HG02840 (cell line): Measurements from ENCODE around the gene SLC22A9.
"Not testable (repeated sequence)": the region's sequence is repeated elsewhere in the genome, so short reads cannot be mapped to it uniquely, and the experiment has no call there.

ENCODE experiments used
- ATAC-seq: cut with Tn5 transposase; IDR thresholded peaks from one replicate; pipeline ENCODE4 v1.9.1; 2021; ENCODE audit warnings: mild to moderate bottlenecking, moderate library complexity, moderate number of reproducible peaks; ENCODE audit not compliant: unreplicated experiment, low FRiP score

Gene SLC22A9

DNA sequence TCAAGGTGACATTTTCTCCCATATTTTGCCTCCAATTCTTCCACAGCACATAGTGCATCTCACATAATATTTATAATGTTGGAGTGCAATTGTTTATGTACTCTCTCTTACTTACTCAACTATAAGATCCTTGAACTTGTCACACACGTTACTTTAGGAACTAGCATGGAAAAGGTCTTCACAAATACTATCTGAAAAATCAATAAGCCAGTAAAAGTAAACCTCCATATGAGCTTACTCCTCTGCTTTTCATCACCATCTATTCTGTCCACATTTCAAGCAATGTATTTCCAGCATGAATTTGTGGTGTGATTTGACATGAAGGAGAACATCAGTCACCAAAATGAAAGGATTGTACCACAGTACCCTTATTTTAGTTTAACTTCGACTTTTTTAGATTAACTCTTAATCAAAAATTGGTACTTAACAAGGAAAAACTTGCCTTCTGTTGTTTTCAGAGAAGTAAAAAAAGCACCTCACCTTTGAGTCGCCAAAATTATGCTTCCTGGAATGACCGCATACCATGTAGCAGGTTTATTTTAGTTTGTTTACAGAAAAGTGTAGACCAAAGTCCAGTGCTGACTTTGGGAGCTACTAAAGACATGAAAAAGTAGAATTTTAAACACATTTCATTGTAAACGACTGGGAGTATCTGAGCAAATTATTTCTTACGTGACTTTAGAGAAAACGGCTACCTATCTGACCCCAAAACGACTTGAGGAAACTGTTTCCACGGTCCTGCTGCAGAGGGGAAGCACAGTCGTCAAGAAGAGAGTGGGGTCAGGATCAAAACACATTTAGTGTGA lies at the start of gene SLC22A9:
Gene SLC22A9, plus strand, starts transcription at position 621 of the 806 bp plus-strand sequence. CDS start 272 bp downstream, outside the sequence.
- no peak for ATAC-seq

- ATAC-seq = no peak
Measured at GRCh38 chr11:63321723-63322122, 47.9 kb upstream of the SLC22A9 start.

GRCh38 chr11:63335089-63335488 lies 34.5 kb upstream of the SLC22A9 start:
- ATAC-seq = not testable (repeated sequence)

DNA sequence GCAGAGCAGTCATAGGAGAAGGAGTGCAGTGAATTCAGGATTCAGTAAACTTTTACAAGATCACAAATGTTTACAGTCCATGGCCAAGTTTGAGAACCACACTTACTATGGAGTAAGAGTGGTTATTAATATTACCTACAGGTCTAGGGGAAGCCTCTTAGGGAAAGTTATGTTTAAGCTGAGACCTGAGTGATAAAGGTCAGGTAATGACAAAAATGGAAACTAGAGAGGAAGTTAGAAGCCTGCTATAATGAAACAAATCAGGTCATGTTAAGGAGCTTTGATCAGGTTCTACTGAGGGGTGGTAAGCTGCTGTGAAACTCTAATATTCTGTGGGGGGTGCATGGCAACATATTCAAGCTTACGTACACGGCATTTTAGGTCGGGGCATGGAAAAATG lies 32.5 kb upstream of the SLC22A9 start:
- no peak for ATAC-seq

GRCh38 chr11:63343130-63343529 lies 26.5 kb upstream of the SLC22A9 start:
- no peak for ATAC-seq

DNA sequence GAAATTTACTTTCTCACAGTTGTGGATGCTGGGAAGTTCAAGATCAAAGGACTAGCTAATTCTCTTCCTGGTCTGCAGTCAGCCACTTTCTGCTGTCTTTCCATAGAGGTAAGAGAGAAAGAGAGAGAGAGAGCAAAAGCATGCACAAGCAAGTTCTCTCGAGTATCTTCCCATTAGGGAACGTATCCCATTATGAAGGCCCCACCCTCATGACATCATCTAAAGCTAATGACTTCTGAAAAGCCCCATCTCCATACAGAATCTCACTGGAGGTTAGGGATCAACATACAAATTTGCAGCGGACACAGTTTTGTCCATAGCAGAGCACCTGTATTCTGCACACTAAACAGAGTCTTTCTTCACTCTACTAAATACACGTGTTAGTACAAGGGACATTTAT lies 17.4 kb upstream of the SLC22A9 start:
- no peak for ATAC-seq

DNA sequence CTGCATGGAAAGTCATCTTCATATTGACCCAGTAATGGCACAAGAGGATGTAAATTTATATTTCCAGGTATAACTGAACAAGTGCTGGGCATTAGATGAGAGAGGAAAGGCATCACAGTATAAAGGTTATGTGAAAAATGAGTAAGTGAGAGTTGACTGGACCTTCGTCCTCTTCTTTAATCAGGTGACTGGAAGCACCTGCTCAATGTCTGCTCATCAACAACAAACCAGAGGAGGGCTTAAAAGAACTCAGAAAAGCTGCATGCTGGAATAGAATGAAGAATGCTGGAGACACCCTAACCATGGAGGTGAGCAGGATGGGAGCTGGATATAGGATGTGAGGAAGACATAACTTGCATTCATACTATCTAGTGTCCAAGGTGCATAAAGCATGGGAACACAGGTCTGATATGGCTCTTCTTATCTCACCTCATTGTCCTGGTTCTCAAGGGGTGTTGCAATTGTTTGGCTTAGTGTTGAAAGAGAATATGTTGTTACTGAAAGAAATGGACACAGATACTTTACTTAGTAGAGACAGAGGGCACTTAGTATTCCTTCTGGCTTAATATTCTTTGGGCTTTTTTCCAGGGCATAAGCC lies 7.3 kb upstream of the SLC22A9 start:
- no peak for ATAC-seq

DNA sequence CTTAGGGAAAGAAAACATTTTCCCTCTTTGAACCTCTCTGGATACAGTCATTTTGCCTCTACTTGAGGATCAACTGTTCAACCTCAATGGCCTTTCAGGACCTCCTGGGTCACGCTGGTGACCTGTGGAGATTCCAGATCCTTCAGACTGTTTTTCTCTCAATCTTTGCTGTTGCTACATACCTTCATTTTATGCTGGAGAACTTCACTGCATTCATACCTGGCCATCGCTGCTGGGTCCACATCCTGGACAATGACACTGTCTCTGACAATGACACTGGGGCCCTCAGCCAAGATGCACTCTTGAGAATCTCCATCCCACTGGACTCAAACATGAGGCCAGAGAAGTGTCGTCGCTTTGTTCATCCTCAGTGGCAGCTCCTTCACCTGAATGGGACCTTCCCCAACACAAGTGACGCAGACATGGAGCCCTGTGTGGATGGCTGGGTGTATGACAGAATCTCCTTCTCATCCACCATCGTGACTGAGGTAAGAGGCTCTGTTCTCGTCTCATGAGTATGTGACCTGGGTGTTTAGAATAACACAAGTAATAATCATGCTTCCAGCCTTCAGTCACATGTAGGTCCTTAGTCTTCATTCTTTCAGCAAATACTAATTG lies 495 bp downstream of the SLC22A9 start:
- no peak for ATAC-seq

GRCh38 chr11:63371396-63371795 lies 1.8 kb downstream of the SLC22A9 start:
- ATAC-seq = no peak

DNA sequence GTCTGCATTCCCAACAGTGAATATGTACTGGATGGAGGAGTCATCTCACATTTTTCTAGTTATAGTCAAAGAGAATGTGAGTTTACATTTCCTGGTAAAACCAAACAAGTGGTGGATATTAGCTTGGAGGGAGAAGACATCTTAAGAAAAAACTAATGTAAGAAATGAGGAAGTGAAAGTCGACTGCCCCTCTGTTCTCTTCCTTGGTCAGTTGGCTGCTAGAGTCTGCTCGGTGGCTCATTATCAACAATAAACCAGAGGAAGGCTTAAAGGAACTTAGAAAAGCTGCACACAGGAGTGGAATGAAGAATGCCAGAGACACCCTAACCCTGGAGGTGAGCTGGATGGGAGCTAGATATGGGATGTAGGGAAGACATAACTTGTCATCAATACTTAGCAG lies 5.8 kb downstream of the SLC22A9 start:
- no peak for ATAC-seq

GRCh38 chr11:63380130-63380529 lies 10.5 kb downstream of the SLC22A9 start:
- no peak for ATAC-seq

DNA sequence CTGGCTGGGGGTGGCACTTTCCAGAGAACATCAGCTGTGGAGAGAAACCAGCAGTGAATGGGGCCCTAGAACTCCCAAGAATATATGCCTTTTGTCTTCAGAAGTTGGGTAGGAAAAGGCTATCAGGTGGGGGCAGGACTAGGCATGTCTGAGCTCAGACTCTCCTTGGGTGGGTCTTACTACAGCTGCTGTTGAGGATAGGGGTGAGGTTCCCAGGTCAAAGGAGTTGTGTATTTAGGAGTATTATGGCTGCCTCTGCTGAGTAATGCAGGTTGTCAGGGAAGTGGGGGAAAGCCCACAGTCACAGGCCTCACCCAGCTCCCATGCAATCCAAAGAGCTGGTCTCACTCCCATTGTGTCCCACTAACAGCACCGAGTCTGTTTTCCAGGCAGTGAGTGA lies 26.1 kb downstream of the SLC22A9 start:
- ATAC-seq = no peak

GRCh38 chr11:63404161-63404935 lies 34.8 kb downstream of the SLC22A9 start:
- ATAC-seq = no peak

GRCh38 chr11:63405114-63405513 lies 35.5 kb downstream of the SLC22A9 start:
- ATAC-seq = no peak

- no peak for ATAC-seq
Measured at GRCh38 chr11:63406458-63406857, 36.9 kb downstream of the SLC22A9 start.

DNA sequence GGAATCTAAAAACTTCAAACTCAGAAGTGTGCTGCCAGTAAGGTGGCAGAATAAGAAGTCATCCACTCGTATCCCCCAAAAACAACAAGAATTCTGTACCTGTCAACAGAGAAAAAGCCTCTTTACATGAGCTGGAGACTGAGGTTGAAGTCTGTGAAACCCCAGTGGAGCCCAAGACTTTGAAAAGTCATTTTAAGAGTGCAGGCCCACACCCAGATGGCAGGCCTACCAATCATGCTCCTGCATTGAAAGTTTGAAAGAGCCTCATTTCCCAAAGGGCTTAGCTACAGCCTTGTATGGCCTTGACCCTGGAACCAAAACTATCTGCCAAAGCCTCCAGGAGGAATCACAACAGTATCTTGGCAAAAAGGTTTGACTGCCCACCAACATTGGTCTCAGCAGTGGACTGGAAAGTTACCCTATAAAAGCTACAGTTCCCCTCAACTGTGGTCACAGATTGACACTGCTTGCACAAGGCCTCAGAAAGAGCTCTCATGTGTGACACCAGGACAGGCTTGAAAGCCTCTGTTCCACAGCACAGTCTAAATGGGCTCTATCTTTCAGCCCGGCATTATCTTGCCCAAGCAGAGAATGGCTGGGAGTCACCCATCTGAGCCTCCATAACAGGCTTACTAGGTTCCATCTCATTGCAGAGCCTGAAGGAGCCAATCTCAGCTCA lies 47.7 kb downstream of the SLC22A9 start:
- no peak for ATAC-seq

DNA sequence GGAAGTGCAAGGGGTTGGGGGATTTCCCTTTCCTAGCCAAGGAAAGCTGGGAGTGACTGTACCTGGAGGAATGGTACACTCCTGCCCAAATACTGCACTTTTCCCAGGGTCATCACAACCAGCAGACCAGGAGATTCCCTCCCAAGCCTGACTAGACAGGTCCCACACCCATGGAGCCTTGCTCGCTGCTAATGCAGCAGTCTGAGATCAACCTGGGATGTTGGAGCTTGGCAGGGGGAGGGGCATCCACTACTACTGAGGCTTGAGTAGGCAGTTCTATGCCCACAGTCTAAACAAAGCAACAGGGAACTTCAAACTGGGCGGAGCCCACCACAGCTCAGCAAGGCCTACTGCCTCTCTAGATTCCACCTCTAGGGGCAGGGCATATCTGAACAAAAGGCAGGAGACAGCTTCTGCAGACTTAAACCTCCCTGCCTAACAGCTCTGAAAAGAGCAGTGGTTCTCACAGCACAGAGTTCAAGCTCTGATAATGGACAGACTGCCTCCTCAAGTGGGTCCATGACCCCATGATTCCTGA lies 58.5 kb downstream of the SLC22A9 start:
- ATAC-seq = no peak

- ATAC-seq = not testable (repeated sequence)
Measured at GRCh38 chr11:63430731-63431130, 61.1 kb downstream of the SLC22A9 start.

- not testable (repeated sequence) for ATAC-seq
Measured at GRCh38 chr11:63435351-63435750, 65.8 kb downstream of the SLC22A9 start.

DNA sequence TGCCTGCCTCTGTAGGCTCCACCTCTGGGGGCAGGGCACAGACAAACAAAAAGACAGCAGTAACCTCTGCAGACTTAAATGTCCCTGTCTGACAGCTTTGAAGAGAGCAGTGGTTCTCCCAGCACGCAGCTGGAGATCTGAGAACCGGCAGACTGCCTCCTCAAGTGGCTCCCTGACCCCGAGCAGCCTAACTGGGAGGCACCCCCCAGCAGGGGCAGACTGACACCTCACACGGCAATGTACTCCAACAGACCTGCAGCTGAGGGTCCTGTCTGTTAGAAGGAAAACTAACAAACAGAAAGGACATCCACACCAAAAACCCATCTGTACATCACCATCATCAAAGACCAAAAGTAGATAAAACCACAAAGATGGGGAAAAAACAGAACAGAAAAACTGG lies 66.2 kb downstream of the SLC22A9 start:
- not testable (repeated sequence) for ATAC-seq
